Loucy (cell line): ENCODE results near the gene SLCO4A1.

Experiments used
- H2AFZ ChIP-seq: fragments of 200-600 bp; sonication (generic); 2 replicates; pipeline ENCODE4 v1.6.0; 2016; ENCODE audit warnings: antibody characterized with exemption, mild to moderate bottlenecking, low read length, moderate library complexity
- H3F3A ChIP-seq: fragments of 200-600 bp; 2 replicates; pipeline ENCODE4 v1.6.0; 2016; ENCODE audit warnings: antibody characterized with exemption, low read depth, mild to moderate bottlenecking
- H3K27me3 ChIP-seq: fragments of 200-600 bp; sonication (generic); 2 replicates; pipeline ENCODE4 v1.6.1; 2014; ENCODE audit warnings: low read length, mild to moderate bottlenecking; ENCODE audit not compliant: insufficient read depth, poor library complexity, severe bottlenecking
- H3K36me3 ChIP-seq: fragments of 200-600 bp; sonication (generic); 2 replicates; pipeline ENCODE4 v1.6.1; 2016; ENCODE audit warnings: low read length; ENCODE audit not compliant: insufficient read depth
- H3K4me1 ChIP-seq: fragments of 200-600 bp; sonication (generic); 2 replicates; pipeline ENCODE4 v1.5.1; 2014; ENCODE audit warnings: low read length, mild to moderate bottlenecking; ENCODE audit not compliant: insufficient read depth, poor library complexity, severe bottlenecking
- H3K4me2 ChIP-seq: fragments of 200-600 bp; sonication (generic); 2 replicates; pipeline ENCODE4 v1.6.0; 2014; ENCODE audit warnings: antibody characterized with exemption, low read length, low read depth, mild to moderate bottlenecking; ENCODE audit not compliant: poor library complexity, severe bottlenecking
- H3K4me3 ChIP-seq: fragments of 200-600 bp; sonication (generic); 2 replicates; pipeline ENCODE4 v1.5.1; 2014; ENCODE audit warnings: low read length, mild to moderate bottlenecking, mixed read lengths; ENCODE audit not compliant: poor library complexity, severe bottlenecking
- H3K79me2 ChIP-seq: fragments of 200-600 bp; sonication (generic); 2 replicates; pipeline ENCODE4 v1.6.1; 2014; ENCODE audit warnings: low read length; ENCODE audit not compliant: insufficient read depth
- H3K9ac ChIP-seq: fragments of 200-600 bp; sonication (generic); 2 replicates; pipeline ENCODE4 v1.6.0; 2014; ENCODE audit warnings: mild to moderate bottlenecking, low read depth, low read length, moderate library complexity; ENCODE audit not compliant: poor library complexity, severe bottlenecking
- H3K9me2 ChIP-seq: fragments of 200-600 bp; sonication (generic); replicated peaks from 2 replicates; pipeline ENCODE4 v1.6.1; 2016; ENCODE audit warnings: low read depth, low read length, mixed read lengths
- H3K9me3 ChIP-seq: fragments of 200-600 bp; sonication (generic); 2 replicates; pipeline ENCODE4 v1.6.1; 2014; ENCODE audit warnings: mild to moderate bottlenecking, antibody characterized with exemption, low read length, low read depth; ENCODE audit not compliant: insufficient read depth
- H4K20me1 ChIP-seq: fragments of 200-600 bp; sonication (generic); 2 replicates; pipeline ENCODE4 v1.6.0; 2014; ENCODE audit warnings: antibody characterized with exemption, low read length, mild to moderate bottlenecking; ENCODE audit not compliant: insufficient read depth, poor library complexity, severe bottlenecking
- EZH2phosphoT487 ChIP-seq: fragments of 200-600 bp; IDR thresholded peaks from 2 replicates; pipeline ENCODE4 v1.6.1; 2018; ENCODE audit warnings: antibody characterized with exemption, mild to moderate bottlenecking, moderate library complexity, borderline replicate concordance
- TF ChIP-seq, protein P1 (sequence below): fragments of 200-600 bp; sonication (generic); conservative IDR thresholded peaks from 2 replicates; pipeline ENCODE4 v1.5.1; 2014; ENCODE audit warnings: mild to moderate bottlenecking, antibody characterized with exemption, low read length

The SLCO4A1 gene, protein sequence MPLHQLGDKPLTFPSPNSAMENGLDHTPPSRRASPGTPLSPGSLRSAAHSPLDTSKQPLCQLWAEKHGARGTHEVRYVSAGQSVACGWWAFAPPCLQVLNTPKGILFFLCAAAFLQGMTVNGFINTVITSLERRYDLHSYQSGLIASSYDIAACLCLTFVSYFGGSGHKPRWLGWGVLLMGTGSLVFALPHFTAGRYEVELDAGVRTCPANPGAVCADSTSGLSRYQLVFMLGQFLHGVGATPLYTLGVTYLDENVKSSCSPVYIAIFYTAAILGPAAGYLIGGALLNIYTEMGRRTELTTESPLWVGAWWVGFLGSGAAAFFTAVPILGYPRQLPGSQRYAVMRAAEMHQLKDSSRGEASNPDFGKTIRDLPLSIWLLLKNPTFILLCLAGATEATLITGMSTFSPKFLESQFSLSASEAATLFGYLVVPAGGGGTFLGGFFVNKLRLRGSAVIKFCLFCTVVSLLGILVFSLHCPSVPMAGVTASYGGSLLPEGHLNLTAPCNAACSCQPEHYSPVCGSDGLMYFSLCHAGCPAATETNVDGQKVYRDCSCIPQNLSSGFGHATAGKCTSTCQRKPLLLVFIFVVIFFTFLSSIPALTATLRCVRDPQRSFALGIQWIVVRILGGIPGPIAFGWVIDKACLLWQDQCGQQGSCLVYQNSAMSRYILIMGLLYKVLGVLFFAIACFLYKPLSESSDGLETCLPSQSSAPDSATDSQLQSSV

DNA sequence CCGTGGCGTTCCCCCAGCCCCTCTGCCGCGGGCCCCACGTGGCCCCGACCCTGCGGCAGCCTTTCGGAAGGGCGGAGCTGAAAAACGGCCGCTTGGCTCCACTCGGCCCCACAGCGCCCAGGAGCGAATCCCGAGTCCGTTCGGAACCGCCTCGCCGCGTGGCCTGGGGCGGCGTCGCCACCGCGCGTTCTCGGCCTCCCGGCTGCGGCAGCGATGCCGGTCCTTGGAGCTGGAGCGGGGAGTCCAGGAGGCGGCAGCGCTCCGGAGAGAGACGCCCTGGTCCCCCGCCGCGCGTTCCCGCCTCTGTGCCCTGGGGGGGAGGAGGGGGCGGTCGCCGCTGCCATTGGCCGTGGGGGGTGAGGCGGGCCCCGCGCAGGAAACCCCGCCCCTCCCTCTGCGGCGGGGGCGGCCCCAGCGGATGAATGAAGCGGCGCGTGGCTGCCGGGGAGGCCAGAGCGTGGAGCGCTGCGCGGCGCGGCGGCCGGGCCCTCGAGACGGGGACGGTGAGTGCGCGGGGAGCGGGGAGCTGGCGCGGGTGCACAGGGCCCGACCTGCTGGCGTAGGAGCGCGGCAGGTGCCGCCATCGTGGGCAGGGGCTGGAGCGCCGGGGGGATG lies at the start of gene SLCO4A1:
TSS of gene SLCO4A1 (plus strand) at position 453 of the 615 bp plus-strand sequence. CDS start 13,952 bp downstream, outside the sequence.
- peak within 1 kb of the TSS; percentile 97 for H3K4me2 ChIP-seq
- H3K9me2 ChIP-seq: no peaks in the 10 kb centered on the region
- peaks cover 51% of the 10 kb centered on the region for H3K79me2 ChIP-seq
- H3K9me3 ChIP-seq: no peaks in the 10 kb centered on the region
- H3K27me3 ChIP-seq: no peaks in the 10 kb centered on the region
- H3K36me3 ChIP-seq: no peaks in the 10 kb centered on the region
- no peak for TF ChIP-seq EZH2phosphoT487
- TF ChIP-seq, protein P1, sequence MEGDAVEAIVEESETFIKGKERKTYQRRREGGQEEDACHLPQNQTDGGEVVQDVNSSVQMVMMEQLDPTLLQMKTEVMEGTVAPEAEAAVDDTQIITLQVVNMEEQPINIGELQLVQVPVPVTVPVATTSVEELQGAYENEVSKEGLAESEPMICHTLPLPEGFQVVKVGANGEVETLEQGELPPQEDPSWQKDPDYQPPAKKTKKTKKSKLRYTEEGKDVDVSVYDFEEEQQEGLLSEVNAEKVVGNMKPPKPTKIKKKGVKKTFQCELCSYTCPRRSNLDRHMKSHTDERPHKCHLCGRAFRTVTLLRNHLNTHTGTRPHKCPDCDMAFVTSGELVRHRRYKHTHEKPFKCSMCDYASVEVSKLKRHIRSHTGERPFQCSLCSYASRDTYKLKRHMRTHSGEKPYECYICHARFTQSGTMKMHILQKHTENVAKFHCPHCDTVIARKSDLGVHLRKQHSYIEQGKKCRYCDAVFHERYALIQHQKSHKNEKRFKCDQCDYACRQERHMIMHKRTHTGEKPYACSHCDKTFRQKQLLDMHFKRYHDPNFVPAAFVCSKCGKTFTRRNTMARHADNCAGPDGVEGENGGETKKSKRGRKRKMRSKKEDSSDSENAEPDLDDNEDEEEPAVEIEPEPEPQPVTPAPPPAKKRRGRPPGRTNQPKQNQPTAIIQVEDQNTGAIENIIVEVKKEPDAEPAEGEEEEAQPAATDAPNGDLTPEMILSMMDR: no peak
- no peaks in the 10 kb centered on the region for H3F3A ChIP-seq
- peaks cover 52% of the 10 kb centered on the region for H3K4me1 ChIP-seq
- H2AFZ ChIP-seq: peak within 1 kb of the TSS; percentile 79
- peaks cover 37% of the 10 kb centered on the region for H4K20me1 ChIP-seq
- peak within 1 kb of the TSS; percentile 87 for H3K9ac ChIP-seq
- peak within 1 kb of the TSS; percentile 91 for H3K4me3 ChIP-seq

DNA sequence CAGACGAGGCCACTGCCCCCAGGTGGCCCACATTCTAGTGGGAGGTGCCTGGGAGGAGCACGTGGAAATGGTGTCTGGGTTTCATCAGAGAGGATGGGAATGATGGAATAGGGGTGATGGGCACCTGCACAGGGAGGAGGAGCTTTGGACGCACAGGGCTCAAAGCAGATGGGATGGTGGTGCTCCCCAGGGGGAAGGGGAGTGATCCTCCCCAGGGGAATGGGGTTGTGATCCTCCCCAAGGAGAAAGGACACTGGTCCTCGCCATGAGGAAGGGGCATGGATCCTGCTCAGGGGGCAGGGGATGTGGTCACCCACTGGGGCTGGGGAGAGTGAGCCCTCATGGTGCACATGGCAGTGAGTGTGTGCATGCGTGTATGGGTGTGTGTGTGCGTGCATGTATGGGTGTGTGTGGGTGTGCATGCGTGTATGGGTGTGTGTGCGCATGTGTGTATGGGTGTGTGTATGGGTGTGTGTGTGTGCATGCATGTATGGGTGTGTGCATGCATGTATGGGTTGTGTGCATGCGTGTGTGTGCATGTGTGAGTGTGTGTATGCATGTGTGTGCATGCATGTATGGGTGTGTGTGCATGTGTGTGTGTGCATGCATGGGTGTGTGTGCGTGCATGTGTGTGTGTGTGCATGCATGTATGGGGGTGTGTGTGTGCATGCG lies 49.7 kb upstream of the SLCO4A1 start:
- Histone ChIP-seq H4K20me1 (no peaks in the 10 kb centered on the region), H3F3A (no peaks in the 10 kb centered on the region), H3K9me2 (no peaks in the 10 kb centered on the region), H3K9ac (no peak overlapping the region), H3K4me2 (no peak overlapping the region), H2AFZ (no peak overlapping the region), H3K27me3 (no peaks in the 10 kb centered on the region), H3K79me2 (no peaks in the 10 kb centered on the region), H3K4me1 (no peaks in the 10 kb centered on the region), H3K36me3 (no peaks in the 10 kb centered on the region), H3K9me3 (no peaks in the 10 kb centered on the region), H3K4me3 (no peak overlapping the region)
- TF ChIP-seq EZH2phosphoT487: no peak
- TF ChIP-seq, protein P1: no peak

DNA sequence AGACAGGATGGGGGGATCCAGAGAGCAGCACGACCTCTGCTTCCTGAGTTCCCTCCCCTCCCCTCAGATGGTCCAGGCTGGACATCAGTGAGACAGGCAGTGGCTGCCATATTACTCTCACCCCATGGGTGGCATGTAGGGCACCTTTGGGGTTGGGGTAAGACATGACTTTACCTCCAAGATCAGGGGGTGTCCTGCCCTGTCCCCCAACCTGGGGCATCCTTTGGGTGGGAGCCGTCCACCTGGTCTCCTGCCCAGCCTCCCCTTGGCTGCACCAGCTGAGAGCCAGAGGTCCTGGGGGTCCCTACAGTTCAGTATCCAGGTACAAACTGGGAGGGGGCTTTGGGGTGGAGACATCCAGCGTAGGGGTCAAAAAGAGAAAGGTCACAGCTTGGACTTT lies 48.7 kb upstream of the SLCO4A1 start:
- no peaks in the 10 kb centered on the region for H3K36me3 ChIP-seq
- no peaks in the 10 kb centered on the region for H3K4me1 ChIP-seq
- H3F3A ChIP-seq: no peaks in the 10 kb centered on the region
- no peak for TF ChIP-seq EZH2phosphoT487
- TF ChIP-seq, protein P1: no peak
- H3K27me3 ChIP-seq: no peaks in the 10 kb centered on the region
- no peak overlapping the region for H2AFZ ChIP-seq
- no peaks in the 10 kb centered on the region for H3K9me2 ChIP-seq
- no peaks in the 10 kb centered on the region for H3K9me3 ChIP-seq
- no peak overlapping the region for H3K4me3 ChIP-seq
- H4K20me1 ChIP-seq: no peaks in the 10 kb centered on the region
- H3K79me2 ChIP-seq: no peaks in the 10 kb centered on the region
- no peak overlapping the region for H3K4me2 ChIP-seq
- no peak overlapping the region for H3K9ac ChIP-seq
